Right hindlimb (tissue), 1 donor: ENCODE measurements around the gene GGT1.
"Not testable (repeated sequence)": the region's sequence is repeated elsewhere in the genome, so short reads cannot be mapped to it uniquely, and the experiment has no call there.

Experiments used
- DNase-seq: peaks from one replicate; pipeline ENCODE4 v3.0.0-alpha.2; 2018

GGT1 gene

GRCh38 chr22:24584166-24584790 is 18.7 kb upstream of the GGT1 start:
- DNase-seq, result no peak

GRCh38 chr22:24584871-24585411 is 18.1 kb upstream of the GGT1 start:
- DNase-seq, result no peak

- no peak for DNase-seq
Measured at GRCh38 chr22:24585461-24585860, 17.5 kb upstream of the GGT1 start.

GRCh38 chr22:24585927-24586546 is 17.0 kb upstream of the GGT1 start:
- no peak for DNase-seq

GRCh38 chr22:24587251-24587650 is 15.7 kb upstream of the GGT1 start:
- DNase-seq, result no peak

GRCh38 chr22:24587948-24588347 is 15.0 kb upstream of the GGT1 start:
- DNase-seq, result no peak

- DNase-seq, result no peak
Measured at GRCh38 chr22:24588381-24588756, 14.6 kb upstream of the GGT1 start.

GRCh38 chr22:24588757-24589481 is 14.1 kb upstream of the GGT1 start:
- DNase-seq, result no peak

GRCh38 chr22:24589518-24590030 is 13.4 kb upstream of the GGT1 start:
- no peak for DNase-seq

GRCh38 chr22:24590596-24591173 is 12.3 kb upstream of the GGT1 start:
- no peak for DNase-seq

- no peak for DNase-seq
Measured at GRCh38 chr22:24591286-24591830, 11.6 kb upstream of the GGT1 start.

GRCh38 chr22:24592058-24592850 is 10.7 kb upstream of the GGT1 start:
- peak; percentile 56 for DNase-seq

- peak; percentile 93 for DNase-seq
Measured at GRCh38 chr22:24592851-24593558, 10.0 kb upstream of the GGT1 start, which contains the start of gene LRRC75B. Gene LRRC75B, minus strand, starts transcription at chr22:24593073. Its CDS starts 34 bp downstream, at chr22:24593039.

GRCh38 chr22:24593559-24593835 is 9.5 kb upstream of the GGT1 start:
- DNase-seq, result not testable (repeated sequence)

GRCh38 chr22:24593836-24594568 is 9.0 kb upstream of the GGT1 start:
- no peak for DNase-seq

- no peak for DNase-seq
Measured at GRCh38 chr22:24594569-24595120, 8.3 kb upstream of the GGT1 start.

GRCh38 chr22:24595228-24595627 is 7.8 kb upstream of the GGT1 start:
- DNase-seq, result no peak

GRCh38 chr22:24595863-24596262 is 7.1 kb upstream of the GGT1 start:
- DNase-seq, result no peak

- not testable (repeated sequence) for DNase-seq
Measured at GRCh38 chr22:24597076-24597475, 5.9 kb upstream of the GGT1 start.

GRCh38 chr22:24599514-24599913 is 3.5 kb upstream of the GGT1 start:
- no peak for DNase-seq
